CD4-positive, alpha-beta T cell treated with Interleukin-6 for 4 hours (primary cell): ENCODE measurements around the gene SYCE3.
"Not testable (repeated sequence)": the region's sequence is repeated elsewhere in the genome, so short reads cannot be mapped to it uniquely, and the experiment has no call there.

ENCODE experiments used
- DNase-seq: peaks from one replicate; pipeline ENCODE4 v3.0.0-alpha.2; 2020; ENCODE audit warnings: mixed read lengths

Gene SYCE3

GRCh38 chr22:50529416-50529896 is 33.3 kb downstream of the SYCE3 start:
- no peak for DNase-seq

GRCh38 chr22:50528682-50529415 is 33.9 kb downstream of the SYCE3 start:
- DNase-seq = no peak

GRCh38 chr22:50527921-50528681 is 34.6 kb downstream of the SYCE3 start:
- no peak for DNase-seq

- DNase-seq = peak; percentile 45
These were observed 35.6 kb downstream of the SYCE3 start for GRCh38 chr22:50526834-50527801.

- DNase-seq = peak; percentile 90
These were observed 36.4 kb downstream of the SYCE3 start for GRCh38 chr22:50526108-50526833.

GRCh38 chr22:50525858-50526107 is 36.9 kb downstream of the SYCE3 start:
- DNase-seq = no peak

- peak; percentile 98 for DNase-seq
These were observed 37.4 kb downstream of the SYCE3 start, which contains the start of gene SCO2 for GRCh38 chr22:50525104-50525857. SCO2 (minus strand) TSS chr22:50525598; CDS start chr22:50524411, 1,187 bp downstream.

GRCh38 chr22:50524676-50525103 is 38.0 kb downstream of the SYCE3 start:
- DNase-seq = no peak

- DNase-seq = no peak
These were observed 38.7 kb downstream of the SYCE3 start for GRCh38 chr22:50523806-50524675.

- DNase-seq = no peak
These were observed 39.3 kb downstream of the SYCE3 start for GRCh38 chr22:50523458-50523805.

GRCh38 chr22:50522806-50523438 is 39.8 kb downstream of the SYCE3 start:
- DNase-seq = no peak

GRCh38 chr22:50522208-50522805 is 40.4 kb downstream of the SYCE3 start:
- DNase-seq = no peak

GRCh38 chr22:50521710-50522109 is 41.0 kb downstream of the SYCE3 start:
- DNase-seq = no peak

- DNase-seq = no peak
These were observed 41.8 kb downstream of the SYCE3 start for GRCh38 chr22:50520826-50521453.

GRCh38 chr22:50520184-50520583 is 42.5 kb downstream of the SYCE3 start:
- DNase-seq = not testable (repeated sequence)

- no peak for DNase-seq
These were observed 43.6 kb downstream of the SYCE3 start for GRCh38 chr22:50519151-50519550.

GRCh38 chr22:50518606-50519005 is 44.1 kb downstream of the SYCE3 start:
- no peak for DNase-seq

GRCh38 chr22:50517495-50518260 is 45.0 kb downstream of the SYCE3 start:
- DNase-seq = no peak
